Gastrocnemius medialis (tissue), 4 donors: Measurements from ENCODE around the gene HS3ST4. TPM values are rescaled to one million over a fixed set of nuclear protein-coding genes. Genes with fewer than 3 reads are reported as not detected.

ENCODE experiments used
- ATAC-seq, 2 donors: fragments of 150-250 bp; one replicate each; pipeline ENCODE4 v1.9.1; 2016
- DNase-seq, 2 donors: peaks; one replicate each; pipeline ENCODE4 v3.0.0-alpha.2; 2019
- H3K27ac ChIP-seq, 4 donors: fragments of 200-600 bp; sonication (generic); 1 replicate in 1 of 4; 2 replicates in 3 of 4; pipeline ENCODE4 v1.5.1; 2016 to 2018; ENCODE audit warnings: mild to moderate bottlenecking in 2 of 4, moderate library complexity in 1 of 4
- H3K27me3 ChIP-seq, 3 donors: fragments of 200-600 bp; sonication (generic) in 2 of 3; 1 replicate in 1 of 3; 2 replicates in 2 of 3; pipeline versions ENCODE4 v1.5.1 to v1.6.0; 2016 to 2019; ENCODE audit warnings: mild to moderate bottlenecking in 1 of 3, moderate library complexity in 1 of 3
- H3K36me3 ChIP-seq, 2 donors: fragments of 200-600 bp; sonication (generic) in 1 of 2; one replicate each; pipeline ENCODE4 v1.5.1; 2017 to 2018
- H3K4me1 ChIP-seq, 2 donors: fragments of 200-600 bp; sonication (generic) in 1 of 2; one replicate each; pipeline ENCODE4 v1.5.1; 2016 to 2017; ENCODE audit warnings: mild to moderate bottlenecking in 2 of 2
- H3K4me3 ChIP-seq, 4 donors: fragments of 200-600 bp; sonication (generic) in 3 of 4; 1 replicate in 1 of 4; 2 replicates in 3 of 4; pipeline ENCODE4 v1.5.1; 2016 to 2019; ENCODE audit warnings: mild to moderate bottlenecking in 2 of 4
- H3K9me3 ChIP-seq, 3 donors: fragments of 200-600 bp; sonication (generic) in 2 of 3; 1 replicate in 1 of 3; 2 replicates in 2 of 3; pipeline ENCODE4 v1.5.1; 2016 to 2019
- CTCF ChIP-seq, 5 experiments: fragments of 450-650 bp in 3 of 5; fragments of 200-600 bp in 2 of 5; sonication (generic) in 2 of 5; IDR thresholded peaks in 4 of 5; conservative IDR thresholded peaks in 1 of 5; 1 replicate in 4 of 5; 2 replicates in 1 of 5; pipeline ENCODE4 v1.5.1; 2016 to 2019; ENCODE audit warnings: antibody characterized with exemption in 5 of 5, mild to moderate bottlenecking in 3 of 5, moderate library complexity in 3 of 5
- POLR2A ChIP-seq, 2 donors: fragments of 450-650 bp; IDR thresholded peaks; one replicate each; pipeline ENCODE4 v1.6.1; 2017; ENCODE audit warnings: antibody characterized with exemption in 2 of 2, mild to moderate bottlenecking in 2 of 2, moderate library complexity in 2 of 2
- in situ Hi-C, 4 donors: fragments of 200-750 bp; cut with MboI; loops; one replicate each; pipeline versions ENCODE4 v1.15.0 to v1.8.0; 2017; ENCODE audit warnings: low sequenced_read_pairs in 4 of 4
- intact Hi-C: fragments of 100-400 bp; cut with DNase I; formaldehyde crosslinking; loops from one replicate; pipeline ENCODE4 v1.15.1; 2023; ENCODE audit warnings: low total_unique reads
- total RNA-seq, 4 donors: library from RNA; depleted of rRNA; stranded (reverse); fragments of >200 nt; gene quantifications; one replicate each; pipeline versions ENCODE4 v1.1.0 to v1.2.3, GENCODE V29; 2016

The HS3ST4 gene
- total RNA-seq, 4 donors from 2014 or later = not detected

- DNase-seq (no peak), ATAC-seq (no peak)
- in situ Hi-C loops = no loop called here
- no peak overlapping the region for H3K27ac ChIP-seq
- no peaks in the 10 kb centered on the region for H3K4me1 ChIP-seq
- no peaks in the 10 kb centered on the region for H3K36me3 ChIP-seq
- H3K4me3 ChIP-seq = no peak overlapping the region
- H3K27me3 ChIP-seq = no peaks in the 10 kb centered on the region
- no peaks in the 10 kb centered on the region for H3K9me3 ChIP-seq
- intact Hi-C loops = no loop called here
- no peak for TF ChIP-seq POLR2A (IDR thresholded peaks at IDR 0.05)
- no peak for TF ChIP-seq CTCF (IDR thresholded peaks at IDR 0.05 in 4 of 5, conservative IDR thresholded peaks at IDR 0.05 in 1 of 5)
Measured at GRCh38 chr16:26139884-26140283, 448.1 kb downstream of the HS3ST4 start.

- DNase-seq = no peak
- ATAC-seq = no peak
- Histone ChIP-seq H3K27ac (no peak overlapping the region), H3K36me3 (no peaks in the 10 kb centered on the region), H3K4me3 (no peak overlapping the region), H3K4me1 (no peaks in the 10 kb centered on the region), H3K9me3 (no peaks in the 10 kb centered on the region), H3K27me3 (no peaks in the 10 kb centered on the region)
- TF ChIP-seq CTCF (IDR thresholded peaks at IDR 0.05 in 4 of 5, conservative IDR thresholded peaks at IDR 0.05 in 1 of 5) = no peak
- no peak for TF ChIP-seq POLR2A (IDR thresholded peaks at IDR 0.05)
- in situ Hi-C loops = loop anchor here in 1 of 4 donors (25.0 kb wide), 1 partner anchor 113 kb away; no protein-coding TSS in a partner anchor
- intact Hi-C loops = no loop called here
Measured at GRCh38 chr16:26149364-26150190, 457.8 kb downstream of the HS3ST4 start.

GRCh38 chr16:26155221-26155620, 463.5 kb downstream of the HS3ST4 start:
- intact Hi-C loops = no loop called here
- ATAC-seq = no peak
- TF ChIP-seq POLR2A (IDR thresholded peaks at IDR 0.05) (no peak), CTCF (IDR thresholded peaks at IDR 0.05 in 4 of 5, conservative IDR thresholded peaks at IDR 0.05 in 1 of 5) (no peak)
- no peak for DNase-seq
- H3K27me3 ChIP-seq = no peaks in the 10 kb centered on the region
- H3K27ac ChIP-seq = no peak overlapping the region
- no peaks in the 10 kb centered on the region for H3K4me1 ChIP-seq
- H3K4me3 ChIP-seq = no peak overlapping the region
- no peaks in the 10 kb centered on the region for H3K9me3 ChIP-seq
- no peaks in the 10 kb centered on the region for H3K36me3 ChIP-seq
- in situ Hi-C loops = loop anchor here in 1 of 4 donors (25.0 kb wide), 1 partner anchor 107 kb away; no protein-coding TSS in a partner anchor

- DNase-seq (no peak), ATAC-seq (no peak)
- Histone ChIP-seq H3K27ac (no peak overlapping the region), H3K36me3 (no peaks in the 10 kb centered on the region), H3K4me3 (no peak overlapping the region), H3K27me3 (no peaks in the 10 kb centered on the region), H3K4me1 (no peaks in the 10 kb centered on the region), H3K9me3 (no peaks in the 10 kb centered on the region)
- no peak for TF ChIP-seq CTCF (IDR thresholded peaks at IDR 0.05 in 4 of 5, conservative IDR thresholded peaks at IDR 0.05 in 1 of 5)
- no peak for TF ChIP-seq POLR2A (IDR thresholded peaks at IDR 0.05)
- in situ Hi-C loops = loop anchor here in 1 of 4 donors (25.0 kb wide), 1 partner anchor 105 kb away; no protein-coding TSS in a partner anchor
- intact Hi-C loops = no loop called here
Measured at GRCh38 chr16:26157319-26157718, 465.6 kb downstream of the HS3ST4 start.
